T-helper 22 cell (primary cell): ENCODE measurements around the gene GPS2.

Source experiments
- DNase-seq: peaks from one replicate; pipeline ENCODE4 v3.0.0-alpha.2; 2020; ENCODE audit warnings: low read depth

GPS2 gene

DNA sequence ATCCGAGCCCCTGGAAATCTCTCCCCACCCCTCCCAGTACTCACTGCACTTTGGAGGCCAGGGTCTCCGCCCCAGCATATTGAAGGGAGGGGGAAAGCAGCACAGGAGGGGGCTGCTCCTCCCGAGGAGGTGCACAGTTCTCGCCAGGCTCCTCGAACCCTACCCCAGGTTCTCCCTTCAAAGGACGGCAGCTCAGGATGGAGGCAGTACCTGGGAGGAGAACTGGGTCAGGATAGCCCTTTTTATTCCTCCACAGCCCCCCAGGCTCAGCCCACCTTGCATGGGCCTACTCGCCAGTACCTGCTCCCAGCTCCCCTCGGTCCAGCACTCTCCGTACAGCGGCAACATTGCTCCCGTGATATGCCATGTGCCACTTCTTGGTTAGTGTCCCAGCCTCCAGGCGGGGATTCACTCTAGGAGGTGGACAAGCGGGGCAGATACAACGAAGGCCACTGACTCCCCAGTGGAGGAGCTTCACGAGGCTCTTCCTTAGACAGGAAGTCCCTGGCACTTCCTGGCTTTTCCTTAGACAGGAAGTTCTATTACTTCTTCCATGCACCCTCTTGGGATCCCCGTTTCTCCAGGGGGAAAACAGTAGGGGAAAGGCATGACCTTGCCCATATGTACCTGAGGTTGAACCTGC is 2.1 kb upstream of the GPS2 start:
- DNase-seq: no peak

DNA sequence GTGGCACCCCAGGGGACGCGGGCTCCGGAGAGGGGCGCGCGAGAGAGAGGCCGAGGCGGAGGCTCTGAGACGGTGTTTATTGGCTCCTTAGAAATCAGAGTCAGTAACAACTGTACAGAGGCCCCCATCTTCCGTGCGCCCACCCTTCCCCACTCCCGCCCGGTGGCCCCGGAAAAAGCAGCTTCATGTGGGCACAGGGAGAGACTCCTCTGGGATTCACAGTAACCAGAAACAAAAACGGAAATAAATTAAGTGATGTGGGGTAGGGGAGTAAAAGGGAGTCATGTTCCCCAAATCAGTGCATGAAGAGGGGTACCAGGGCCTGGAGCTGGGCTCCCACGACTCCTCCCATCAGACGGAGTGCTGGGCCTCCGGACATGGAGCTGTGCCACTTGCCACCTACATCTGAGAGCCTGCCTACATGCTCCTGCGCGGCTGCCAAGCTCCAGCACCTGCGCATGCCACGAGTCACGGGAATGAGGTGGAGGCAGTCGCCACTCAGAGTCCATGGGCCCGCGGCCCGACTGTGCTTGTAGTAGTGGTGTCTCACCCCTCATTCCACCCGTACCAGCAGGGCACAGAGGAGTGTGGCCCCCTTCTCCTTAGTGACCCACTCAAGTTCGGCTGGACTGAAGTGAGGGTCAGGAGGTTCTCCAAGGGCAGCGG is 543 bp upstream of the GPS2 start:
- no peak for DNase-seq

- DNase-seq: no peak
Observed at GRCh38 chr17:7313890-7314718, 1.1 kb downstream of the GPS2 start.

GRCh38 chr17:7313088-7313889 is 1.9 kb downstream of the GPS2 start:
- no peak for DNase-seq

- DNase-seq: no peak
Observed at GRCh38 chr17:7312432-7313087, 2.6 kb downstream of the GPS2 start.

- no peak for DNase-seq
Observed at GRCh38 chr17:7311110-7311705, 4.0 kb downstream of the GPS2 start.

GRCh38 chr17:7309628-7310027 is 5.5 kb downstream of the GPS2 start:
- no peak for DNase-seq

- DNase-seq: peak; percentile 91
Observed at GRCh38 chr17:7308625-7309433, 6.3 kb downstream of the GPS2 start.

DNA sequence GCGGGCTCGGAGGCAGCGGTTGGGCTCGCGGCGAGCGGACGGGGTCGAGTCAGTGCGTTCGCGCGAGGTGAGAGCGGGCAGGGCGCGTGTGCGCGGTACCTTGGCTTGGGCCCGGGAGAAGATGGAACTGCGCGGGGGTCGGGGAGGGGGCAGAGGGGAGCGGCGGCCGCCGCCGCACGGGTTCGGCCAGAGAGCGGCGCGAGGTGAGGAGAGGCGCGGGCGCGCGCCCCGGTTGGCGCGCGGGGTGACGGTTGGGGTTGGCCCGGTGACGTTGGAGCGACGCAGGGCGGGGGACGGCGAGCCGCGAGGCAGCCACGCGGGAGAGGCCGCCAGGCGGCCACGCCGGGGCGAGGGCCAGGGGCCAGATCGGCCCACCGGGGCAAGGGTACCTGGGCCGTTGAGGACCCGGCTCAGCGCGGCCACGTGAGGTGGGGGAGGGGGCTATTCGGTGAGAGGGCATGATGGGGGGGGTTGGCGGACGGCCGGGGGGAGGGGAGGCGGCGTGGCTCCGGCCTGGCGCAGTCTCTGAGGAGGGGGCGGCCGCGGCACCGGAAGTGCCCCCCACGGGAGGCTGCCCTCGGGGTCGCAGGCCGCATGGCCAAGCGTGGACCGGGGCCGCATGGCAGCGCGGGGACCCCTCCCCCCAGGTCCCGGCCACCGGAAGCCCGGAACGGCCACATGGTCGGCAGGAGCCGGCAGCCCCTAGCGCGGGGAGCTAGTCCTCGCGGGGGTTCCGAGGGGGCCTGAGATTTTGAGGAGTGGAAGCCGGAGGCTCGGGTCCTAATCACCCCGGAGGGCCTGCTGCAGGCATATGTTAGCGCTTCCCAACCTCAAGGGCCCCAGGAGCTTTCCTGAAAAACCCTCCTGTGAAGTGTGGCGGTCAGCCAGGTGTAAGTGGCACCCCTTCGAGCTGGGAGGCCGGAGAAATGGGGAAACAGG is 7.2 kb downstream of the GPS2 start:
- DNase-seq: peak; percentile 43

GRCh38 chr17:7306911-7307685 is 8.1 kb downstream of the GPS2 start, which contains the start of gene EIF5A:
Gene EIF5A, plus strand, starts transcription at chr17:7307628. Its CDS starts 2,008 bp downstream, at chr17:7309636.
- DNase-seq: peak; percentile 100

DNA sequence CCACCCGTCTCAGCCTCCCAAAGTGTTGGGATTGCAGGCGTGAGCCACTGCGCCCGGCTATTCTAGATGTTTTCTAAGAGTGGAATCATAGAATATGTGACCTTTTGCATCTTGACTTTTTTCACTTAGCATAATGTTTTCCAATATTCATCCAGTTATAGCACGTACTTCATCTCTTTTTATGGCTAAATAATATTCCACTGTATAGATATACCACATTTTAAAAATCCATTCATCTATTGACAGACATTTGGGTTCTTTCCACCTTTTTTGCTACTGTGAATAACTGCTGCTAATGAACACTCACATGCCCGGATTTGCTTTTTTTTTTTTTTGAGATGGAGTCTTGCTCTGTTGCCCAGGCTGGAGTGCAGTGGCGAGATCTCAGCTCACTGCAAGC is 11.0 kb downstream of the GPS2 start:
- DNase-seq: no peak

DNA sequence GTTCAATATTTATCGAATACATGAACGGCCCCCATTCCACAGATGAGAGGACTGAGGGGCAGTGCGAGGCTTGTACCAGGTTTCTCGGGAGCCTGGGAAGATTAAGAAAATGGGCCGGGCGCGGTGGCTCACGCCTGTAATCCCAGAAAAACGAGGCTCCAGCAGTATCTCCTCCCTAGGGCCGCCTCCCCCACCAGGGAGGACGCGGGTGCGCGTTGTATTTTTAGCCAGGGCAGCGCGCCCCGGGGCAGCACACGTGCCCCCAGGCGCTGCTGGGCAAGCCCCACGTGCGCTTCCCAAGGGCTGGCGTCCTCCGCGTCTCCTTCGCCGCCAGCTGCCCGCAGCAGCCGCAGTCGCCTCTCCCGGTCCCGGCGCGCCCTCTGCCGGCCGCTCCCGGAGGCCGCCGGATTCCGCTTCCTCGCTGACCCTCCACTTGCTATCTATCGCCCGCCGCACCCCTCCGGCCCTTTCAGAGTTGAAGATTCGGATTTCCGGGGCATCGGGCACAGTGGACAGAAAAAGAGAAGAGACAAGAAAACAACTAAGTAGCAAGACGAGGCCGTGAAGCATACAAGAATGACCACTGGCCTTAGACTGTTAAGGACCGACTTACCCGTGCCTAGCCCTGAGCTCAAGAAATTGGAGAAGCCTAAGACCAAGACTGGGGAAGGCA is 18.8 kb downstream of the GPS2 start:
- DNase-seq: peak; percentile 30

GRCh38 chr17:7295230-7296180 is 19.7 kb downstream of the GPS2 start:
- DNase-seq: no peak

DNA sequence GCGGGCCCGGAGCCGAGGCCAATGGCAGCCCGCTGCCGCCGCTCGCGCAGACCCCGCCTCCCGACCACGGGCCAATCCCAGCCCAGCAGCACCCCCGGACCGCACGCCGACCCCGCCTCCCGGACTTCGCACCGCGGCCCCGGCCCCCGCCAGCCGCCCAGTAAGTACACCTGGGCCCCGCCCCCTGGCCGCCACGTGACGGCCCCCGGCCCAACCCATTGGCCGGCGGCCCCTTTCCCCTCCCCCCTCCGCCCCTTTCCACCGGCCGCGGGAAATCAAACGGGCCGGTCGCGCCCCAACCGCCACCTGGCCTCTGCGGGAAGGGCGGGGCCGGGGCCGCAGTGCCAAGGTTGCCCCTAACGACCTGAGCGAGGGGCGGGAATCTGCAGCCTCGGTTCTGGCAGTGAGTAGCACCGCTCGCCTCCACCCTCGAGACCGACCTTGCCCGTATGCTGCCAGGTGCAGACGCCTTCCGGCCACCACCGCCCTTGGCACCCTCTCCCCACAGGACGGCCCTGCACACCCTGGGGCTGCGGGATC is 20.5 kb downstream of the GPS2 start, which contains the start of gene YBX2:
Gene YBX2, minus strand, starts transcription at position 26 of the 540 bp plus-strand sequence. CDS start 139 bp downstream, outside the sequence.
- DNase-seq: peak; percentile 76

DNA sequence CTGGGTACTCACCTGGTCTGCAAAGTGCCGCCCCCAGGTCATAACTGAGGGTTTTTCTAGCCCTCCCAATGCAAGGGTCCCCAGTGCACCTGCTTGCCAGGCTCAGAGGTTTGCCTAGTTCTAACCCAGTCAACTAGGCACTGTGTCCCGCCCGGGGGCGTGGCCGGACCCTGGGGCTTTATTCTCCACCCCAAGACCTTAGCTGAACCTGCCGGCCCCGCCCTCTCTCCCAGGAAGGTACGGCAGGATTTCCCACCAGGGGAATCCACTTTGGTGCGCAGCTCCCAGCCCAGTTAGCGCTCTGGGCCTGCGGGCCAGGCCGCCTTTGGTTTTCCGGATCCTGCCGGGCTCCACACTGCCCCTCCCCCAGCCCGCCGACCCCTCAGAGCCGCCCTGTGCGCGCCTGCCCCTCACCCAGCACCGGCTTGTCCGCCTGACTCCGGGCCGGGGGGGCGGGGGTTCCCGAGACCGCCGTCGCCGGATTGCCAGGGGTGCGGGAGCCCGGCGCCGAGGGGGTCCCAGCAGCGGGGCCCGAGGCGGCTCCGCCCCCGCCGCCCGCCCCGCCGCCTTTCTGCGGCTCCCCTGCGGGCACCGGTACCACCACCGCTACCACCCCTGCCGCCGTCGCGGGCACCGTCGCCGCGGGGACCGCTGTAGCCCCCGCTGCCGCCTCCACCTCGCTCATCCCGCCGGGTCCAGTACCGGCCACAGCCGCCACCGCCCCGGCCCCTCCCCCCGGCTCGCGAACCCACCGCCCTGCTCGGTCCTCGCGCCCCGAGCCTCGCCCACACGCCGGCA is 21.1 kb downstream of the GPS2 start:
- DNase-seq: peak; percentile 29
